Neural progenitor cell (in vitro differentiated cells): ENCODE measurements around the gene PSMD14.

ENCODE experiments used
- CTCF ChIP-seq: fragments of 200-600 bp; sonication (generic); IDR thresholded peaks from 2 replicates; pipeline ENCODE4 v1.5.1; 2017; ENCODE audit warnings: antibody characterized with exemption, mild to moderate bottlenecking
- EZH2 ChIP-seq: fragments of 200-600 bp; sonication (generic); IDR thresholded peaks from 2 replicates; pipeline ENCODE4 v1.6.1; 2017; ENCODE audit warnings: antibody characterized with exemption, mild to moderate bottlenecking, moderate library complexity
- EZH2phosphoT487 ChIP-seq: fragments of 200-600 bp; sonication (generic); IDR thresholded peaks from 2 replicates; pipeline ENCODE4 v1.6.1; 2017; ENCODE audit warnings: antibody characterized with exemption

DNA sequence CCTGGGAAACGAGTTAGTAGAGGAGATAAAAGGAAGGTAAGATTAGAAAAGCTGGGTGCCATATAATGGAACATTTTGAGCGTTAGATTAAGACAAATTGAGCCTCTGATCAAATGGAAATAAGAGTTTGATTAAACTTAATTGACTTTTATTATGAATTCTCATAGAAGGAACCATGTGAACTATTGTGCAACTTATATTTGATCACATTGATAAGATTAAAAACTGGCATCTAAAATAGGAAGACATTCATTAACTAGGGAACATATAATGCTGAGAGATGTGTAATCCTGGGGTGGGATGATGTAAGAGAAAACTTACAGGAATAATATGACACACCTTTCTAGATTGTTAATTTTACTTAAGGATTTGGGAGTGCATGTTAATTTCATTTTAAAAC lies 130.4 kb downstream of the PSMD14 start:
- TF ChIP-seq CTCF (no peak), EZH2phosphoT487 (no peak), EZH2 (no peak)
